Mononuclear cell (primary cell): ENCODE measurements around the gene NEK11. TPM values are rescaled to one million over a fixed set of nuclear protein-coding genes. Genes with fewer than 3 reads are reported as not detected.

Source experiments
- H3K27me3 ChIP-seq: 2 replicates; pipeline ENCODE4 v1.6.0; 2011; ENCODE audit warnings: low read length, control low read depth; ENCODE audit not compliant: insufficient read depth
- H3K4me1 ChIP-seq: 2 replicates; pipeline ENCODE4 v1.5.1; 2011; ENCODE audit warnings: mild to moderate bottlenecking, low read length, control low read depth; ENCODE audit not compliant: insufficient read depth
- H3K4me3 ChIP-seq: 2 replicates; pipeline ENCODE4 v1.5.1; 2011; ENCODE audit warnings: mild to moderate bottlenecking, low read length, moderate library complexity
- H3K9me3 ChIP-seq: 2 replicates; pipeline ENCODE4 v1.5.1; 2011; ENCODE audit warnings: low read depth, mild to moderate bottlenecking, control low read depth, low read length
- total RNA-seq: library from RNA; depleted of rRNA; stranded (reverse); fragments of >200 nt; gene quantifications from one replicate; pipeline ENCODE4 v1.2.3, GENCODE V29; 2012

NEK11 gene
- total RNA-seq, 1 donor: 4.2 TPM

- no peaks in the 10 kb centered on the region for H3K4me1 ChIP-seq
- H3K27me3 ChIP-seq: no peaks in the 10 kb centered on the region
- H3K9me3 ChIP-seq: no peaks in the 10 kb centered on the region
- no peak overlapping the region for H3K4me3 ChIP-seq
These were observed 117.1 kb downstream of the NEK11 start for GRCh38 chr3:131143802-131144201.

DNA sequence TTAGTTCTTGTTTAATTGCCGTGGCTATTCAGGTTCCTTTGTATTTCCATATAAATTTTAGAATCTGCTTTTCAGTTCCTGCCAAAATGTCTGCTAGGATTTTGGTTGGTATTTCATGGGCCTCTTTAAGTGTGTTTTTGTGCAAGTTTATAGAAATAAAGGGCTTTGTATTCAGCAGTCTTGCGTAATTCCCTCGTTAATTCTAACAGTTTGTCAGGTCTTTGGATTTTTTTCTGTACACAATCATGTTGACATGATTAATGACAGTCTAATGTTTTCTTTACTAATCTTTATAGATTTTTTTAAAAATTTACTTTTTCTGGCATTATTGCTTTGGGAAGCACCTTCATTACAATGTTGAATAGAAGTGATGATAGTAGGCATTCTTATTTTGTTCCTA lies 120.9 kb downstream of the NEK11 start:
- no peaks in the 10 kb centered on the region for H3K27me3 ChIP-seq
- no peak overlapping the region for H3K4me3 ChIP-seq
- no peaks in the 10 kb centered on the region for H3K9me3 ChIP-seq
- no peaks in the 10 kb centered on the region for H3K4me1 ChIP-seq

- no peaks in the 10 kb centered on the region for H3K27me3 ChIP-seq
- H3K4me3 ChIP-seq: no peak overlapping the region
- no peaks in the 10 kb centered on the region for H3K9me3 ChIP-seq
- H3K4me1 ChIP-seq: no peaks in the 10 kb centered on the region
These were observed 131.8 kb downstream of the NEK11 start for GRCh38 chr3:131158434-131158833.

GRCh38 chr3:131162516-131162915 lies 135.8 kb downstream of the NEK11 start:
- no peak overlapping the region for H3K4me3 ChIP-seq
- H3K9me3 ChIP-seq: no peaks in the 10 kb centered on the region
- H3K27me3 ChIP-seq: no peaks in the 10 kb centered on the region
- H3K4me1 ChIP-seq: no peaks in the 10 kb centered on the region

DNA sequence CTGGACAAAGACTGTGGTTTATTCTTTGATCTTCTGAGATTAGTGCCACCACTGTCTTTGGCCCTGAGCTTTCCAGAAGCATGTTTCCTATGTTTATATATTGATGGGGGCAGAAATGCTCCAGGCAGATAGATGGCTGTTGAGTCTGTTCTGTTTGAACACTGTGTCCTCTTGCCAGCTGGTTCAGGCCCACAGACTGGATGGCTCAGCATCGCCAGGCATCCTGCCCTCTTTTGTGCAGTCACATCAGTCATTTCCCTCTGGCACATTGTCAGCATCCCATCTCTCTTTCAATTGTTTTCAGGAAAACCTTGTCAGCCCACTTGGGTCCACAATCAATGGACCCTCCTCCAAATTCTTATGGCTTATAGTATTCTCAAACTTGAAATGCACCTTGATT lies 141.2 kb downstream of the NEK11 start:
- no peaks in the 10 kb centered on the region for H3K27me3 ChIP-seq
- H3K4me1 ChIP-seq: no peaks in the 10 kb centered on the region
- H3K9me3 ChIP-seq: no peaks in the 10 kb centered on the region
- no peak overlapping the region for H3K4me3 ChIP-seq

- H3K4me1 ChIP-seq: no peaks in the 10 kb centered on the region
- H3K27me3 ChIP-seq: no peaks in the 10 kb centered on the region
- no peaks in the 10 kb centered on the region for H3K9me3 ChIP-seq
- no peak overlapping the region for H3K4me3 ChIP-seq
These were observed 142.7 kb downstream of the NEK11 start for GRCh38 chr3:131169331-131169730.

GRCh38 chr3:131172502-131173200 lies 146.0 kb downstream of the NEK11 start:
- peaks cover 3% of the 10 kb centered on the region for H3K4me1 ChIP-seq
- no peaks in the 10 kb centered on the region for H3K9me3 ChIP-seq
- no peak overlapping the region for H3K4me3 ChIP-seq
- H3K27me3 ChIP-seq: no peaks in the 10 kb centered on the region

DNA sequence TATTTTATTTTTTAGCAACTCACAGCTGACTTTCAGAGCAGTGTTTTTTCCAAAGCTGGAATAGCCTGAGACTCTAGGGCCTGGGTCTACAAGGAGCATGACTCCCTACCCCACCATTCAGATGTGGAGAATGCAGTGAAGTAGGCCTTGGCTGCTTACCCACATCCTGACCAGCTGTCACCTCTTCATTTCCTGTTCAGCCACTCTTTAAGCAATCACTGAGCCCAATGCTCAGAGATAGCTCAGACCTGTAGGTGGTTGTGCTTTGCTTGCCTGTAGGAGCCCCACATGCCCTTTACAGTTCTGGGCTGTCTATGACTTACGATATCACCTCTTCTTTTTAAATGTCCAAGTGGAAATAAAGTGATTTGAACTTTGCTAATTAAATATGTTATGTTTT lies 148.1 kb downstream of the NEK11 start:
- H3K9me3 ChIP-seq: no peaks in the 10 kb centered on the region
- no peak overlapping the region for H3K4me3 ChIP-seq
- no peaks in the 10 kb centered on the region for H3K27me3 ChIP-seq
- peaks cover 3% of the 10 kb centered on the region for H3K4me1 ChIP-seq

GRCh38 chr3:131178710-131179375 lies 152.2 kb downstream of the NEK11 start:
- Histone ChIP-seq H3K4me1 (peaks cover 3% of the 10 kb centered on the region), H3K4me3 (no peak overlapping the region), H3K27me3 (no peaks in the 10 kb centered on the region), H3K9me3 (no peaks in the 10 kb centered on the region)

DNA sequence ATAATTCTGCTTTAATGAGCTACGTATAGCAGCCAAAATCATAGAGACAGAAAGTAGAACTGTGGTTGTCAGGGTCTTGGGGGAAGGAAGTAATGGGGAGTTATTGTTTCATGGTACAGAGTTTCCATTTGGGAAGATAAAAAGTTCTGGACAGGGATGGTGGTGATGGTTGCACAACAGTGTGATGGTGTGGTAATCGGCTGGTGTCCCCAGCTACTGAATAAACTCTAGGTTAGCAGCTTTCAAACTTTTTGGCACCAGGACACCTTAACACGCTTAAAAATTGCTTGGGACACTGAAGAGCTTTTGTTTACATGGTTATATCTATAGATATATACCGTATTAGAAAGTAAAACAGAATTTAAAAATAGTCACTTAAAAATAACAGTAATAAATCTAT lies 166.0 kb downstream of the NEK11 start:
- no peaks in the 10 kb centered on the region for H3K4me1 ChIP-seq
- H3K9me3 ChIP-seq: no peaks in the 10 kb centered on the region
- H3K4me3 ChIP-seq: no peak overlapping the region
- H3K27me3 ChIP-seq: no peaks in the 10 kb centered on the region

GRCh38 chr3:131193641-131194238 lies 167.1 kb downstream of the NEK11 start:
- Histone ChIP-seq H3K4me3 (no peak overlapping the region), H3K4me1 (no peaks in the 10 kb centered on the region), H3K9me3 (no peaks in the 10 kb centered on the region), H3K27me3 (no peaks in the 10 kb centered on the region)

DNA sequence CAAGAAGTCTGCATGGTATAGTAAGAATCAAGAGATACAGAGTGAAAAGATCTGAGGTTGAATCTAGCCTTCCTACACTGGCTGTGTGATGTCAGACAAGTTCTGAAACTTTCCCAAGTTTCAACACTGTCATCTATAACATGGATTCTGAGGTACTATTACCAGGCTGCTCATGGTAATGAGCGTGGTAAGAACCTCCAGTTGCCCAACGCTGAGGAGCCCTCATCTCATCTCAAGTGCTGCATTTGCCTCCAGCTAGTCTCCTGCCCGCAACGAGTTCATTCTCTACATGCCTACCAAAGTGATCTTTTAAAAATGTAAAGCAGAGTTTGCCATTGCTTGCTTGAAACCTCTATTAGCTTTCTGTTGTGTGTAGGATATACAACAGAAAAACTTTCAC lies 168.1 kb downstream of the NEK11 start:
- Histone ChIP-seq H3K4me1 (no peaks in the 10 kb centered on the region), H3K9me3 (peaks cover 2% of the 10 kb centered on the region), H3K4me3 (no peak overlapping the region), H3K27me3 (no peaks in the 10 kb centered on the region)

- H3K27me3 ChIP-seq: no peaks in the 10 kb centered on the region
- H3K9me3 ChIP-seq: peaks cover 12% of the 10 kb centered on the region
- H3K4me1 ChIP-seq: no peaks in the 10 kb centered on the region
- H3K4me3 ChIP-seq: no peak overlapping the region
These were observed 174.0 kb downstream of the NEK11 start for GRCh38 chr3:131200636-131201199.

- H3K27me3 ChIP-seq: no peaks in the 10 kb centered on the region
- no peaks in the 10 kb centered on the region for H3K4me1 ChIP-seq
- H3K9me3 ChIP-seq: no peaks in the 10 kb centered on the region
- H3K4me3 ChIP-seq: no peak overlapping the region
These were observed 189.7 kb downstream of the NEK11 start for GRCh38 chr3:131216330-131216729.

DNA sequence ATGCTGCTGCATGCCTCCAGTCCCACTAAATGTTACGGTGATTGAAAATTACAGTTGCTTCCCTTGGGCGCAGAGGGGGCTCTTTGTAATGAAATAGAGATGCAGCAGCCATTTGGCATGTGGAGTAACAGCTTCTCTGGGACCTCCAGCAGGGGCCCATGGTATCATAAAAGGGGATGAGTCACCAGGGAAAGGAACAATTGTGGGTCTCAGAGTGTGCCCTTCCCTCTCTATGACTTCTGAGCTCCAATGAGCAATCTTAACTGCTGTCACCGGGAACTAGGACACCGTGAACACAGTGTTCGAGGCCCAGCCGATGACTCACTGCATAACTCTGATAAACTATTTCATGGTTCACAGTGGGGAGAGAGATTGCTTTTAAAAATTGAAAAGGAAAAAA lies 190.1 kb downstream of the NEK11 start:
- Histone ChIP-seq H3K9me3 (no peaks in the 10 kb centered on the region), H3K4me1 (no peaks in the 10 kb centered on the region), H3K27me3 (no peaks in the 10 kb centered on the region), H3K4me3 (no peak overlapping the region)
